PC-9 (cell line): ENCODE results near the gene RHBDD1. TPM values are rescaled to one million over a fixed set of nuclear protein-coding genes. Genes with fewer than 3 reads are reported as not detected.
"Not testable (repeated sequence)": the region's sequence is repeated elsewhere in the genome, so short reads cannot be mapped to it uniquely, and the experiment has no call there.

ENCODE experiments used
- BruUV-seq: library from RNA; stranded (reverse); fragments of 400-500 nt; replicated peaks from 2 replicates; lab custom pipeline; 2021; lab: Mats Ljungman, UMichigan
- CTCF ChIA-PET: fragments of 300-600 bp; sonication (Branson Sonifier 250); formaldehyde crosslinking; loops from one replicate; lab custom pipeline; 2022; ENCODE audit warnings: antibody characterized with exemption; lab: Charles Lee
- POLR2A ChIA-PET: fragments of 300-600 bp; sonication (Branson Sonifier 250); formaldehyde crosslinking; loops from one replicate; lab custom pipeline; 2022; ENCODE audit warnings: antibody characterized with exemption; ENCODE audit not compliant: unreplicated experiment; lab: Charles Lee
- DNase-seq, 2 experiments: peaks; one replicate each; pipeline versions ENCODE4 v3.0.0 to v3.0.0-alpha.2; 2015 to 2022; ENCODE audit warnings: mixed read lengths in 1 of 2
- H2AFZ ChIP-seq: fragments of 200-600 bp; sonication (generic); 2 replicates; pipeline ENCODE4 v1.8.1; 2017; ENCODE audit warnings: antibody characterized with exemption
- H3F3A ChIP-seq: fragments of 200-600 bp; sonication (generic); 2 replicates; pipeline ENCODE4 v1.8.1; 2017; ENCODE audit warnings: antibody characterized with exemption, mild to moderate bottlenecking, low read depth; ENCODE audit not compliant: insufficient read depth
- H3K27ac ChIP-seq: fragments of 200-600 bp; sonication (generic); 2 replicates; pipeline ENCODE4 v1.6.1; 2016; ENCODE audit warnings: mixed run types
- H3K27me3 ChIP-seq: fragments of 200-600 bp; sonication (generic); 2 replicates; pipeline ENCODE4 v1.6.1; 2016; ENCODE audit warnings: low read depth, mixed run types; ENCODE audit not compliant: insufficient read depth
- H3K36me3 ChIP-seq: fragments of 200-600 bp; sonication (generic); 2 replicates; pipeline ENCODE4 v1.6.1; 2016; ENCODE audit warnings: low read depth, mixed run types
- H3K4me1 ChIP-seq: fragments of 200-600 bp; sonication (generic); replicated peaks from 2 replicates; pipeline ENCODE4 v1.6.1; 2016; ENCODE audit warnings: mixed run types; ENCODE audit not compliant: insufficient read depth
- H3K4me2 ChIP-seq: fragments of 200-600 bp; sonication (generic); 2 replicates; pipeline ENCODE4 v1.6.1; 2017; ENCODE audit warnings: mixed run types
- H3K4me3 ChIP-seq: fragments of 200-600 bp; sonication (generic); 2 replicates; pipeline ENCODE4 v1.6.1; 2016; ENCODE audit warnings: mixed run types
- H3K79me2 ChIP-seq: fragments of 200-600 bp; sonication (generic); 2 replicates; pipeline ENCODE4 v1.6.1; 2017; ENCODE audit warnings: low read depth, mixed run types
- H3K9me2 ChIP-seq: fragments of 200-600 bp; sonication (generic); 2 replicates; pipeline ENCODE4 v1.8.1; 2017; ENCODE audit warnings: mild to moderate bottlenecking; ENCODE audit not compliant: insufficient read depth
- H3K9me3 ChIP-seq: fragments of 200-600 bp; sonication (generic); 2 replicates; pipeline ENCODE4 v1.8.1; 2016; ENCODE audit warnings: low read depth; ENCODE audit not compliant: insufficient read depth
- H4K20me1 ChIP-seq: fragments of 200-600 bp; sonication (generic); 2 replicates; pipeline ENCODE4 v1.8.1; 2017; ENCODE audit not compliant: insufficient read depth
- CTCF ChIP-seq: fragments of 200-600 bp; sonication (generic); conservative IDR thresholded peaks from 2 replicates; pipeline ENCODE4 v1.6.1; 2017; ENCODE audit warnings: mixed run types, antibody characterized with exemption, mild to moderate bottlenecking, moderate library complexity
- EZH2 ChIP-seq: fragments of 200-600 bp; sonication (generic); IDR thresholded peaks from 2 replicates; pipeline ENCODE4 v1.8.0; 2017; ENCODE audit warnings: antibody characterized with exemption, low read depth
- intact Hi-C: fragments of 100-400 bp; cut with micrococcal nuclease; formaldehyde crosslinking; loops from one replicate; pipeline ENCODE4 v1.10.0; 2022; ENCODE audit not compliant: unreplicated experiment
- total RNA-seq: library from RNA; stranded (reverse); gene quantifications from 2 replicates; pipeline ENCODE4 v1.2.3, GENCODE V29; 2021

RHBDD1 gene
- total RNA-seq, 1 experiment from 2014 or later: 22.3 TPM

- ChIA-PET CTCF (no interaction called here), POLR2A (no interaction called here)
- no TSS peak for BruUV-seq
- H3K27ac ChIP-seq: no peak overlapping the region
- H3K4me1 ChIP-seq: peaks cover 19% of the 10 kb centered on the region
- DNase-seq: no peak
- intact Hi-C loops: loop anchor here (5.0 kb wide), 1 partner anchor 722 kb away; no protein-coding TSS in a partner anchor
- H3K4me2 ChIP-seq: no peak overlapping the region
- no peak for TF ChIP-seq EZH2
- no peak for TF ChIP-seq CTCF
- H3K36me3 ChIP-seq: 0 out of 2 replicates have a peak, but pooled peaks cover 11% of the 10 kb centered on the region
- peaks cover 45% of the 10 kb centered on the region for H3K79me2 ChIP-seq
- H3K9me3 ChIP-seq: no peaks in the 10 kb centered on the region
- no peaks in the 10 kb centered on the region for H3K27me3 ChIP-seq
- no peak overlapping the region for H3K4me3 ChIP-seq
- H4K20me1 ChIP-seq: no peaks in the 10 kb centered on the region
- no peak overlapping the region for H2AFZ ChIP-seq
- H3K9me2 ChIP-seq: no peaks in the 10 kb centered on the region
- peaks cover 15% of the 10 kb centered on the region for H3F3A ChIP-seq
Observed at GRCh38 chr2:226839161-226839560, 3.3 kb downstream of the RHBDD1 start.

- Histone ChIP-seq H3K9me3 (no peaks in the 10 kb centered on the region), H3K36me3 (0 out of 2 replicates have a peak, but pooled peaks cover 11% of the 10 kb centered on the region), H3K4me1 (peaks cover 16% of the 10 kb centered on the region), H3K27me3 (no peaks in the 10 kb centered on the region), H3K4me3 (no peak overlapping the region), H3K79me2 (peaks cover 37% of the 10 kb centered on the region), H3K9me2 (no peaks in the 10 kb centered on the region), H3F3A (peaks cover 15% of the 10 kb centered on the region), H3K27ac (no peak overlapping the region), H4K20me1 (no peaks in the 10 kb centered on the region), H2AFZ (no peak overlapping the region), H3K4me2 (no peak overlapping the region)
- CTCF ChIA-PET: no interaction called here
- POLR2A ChIA-PET: no interaction called here
- TF ChIP-seq EZH2 (no peak), CTCF (no peak)
- no TSS peak for BruUV-seq
- DNase-seq: no peak
- intact Hi-C loops: loop anchor here (5.0 kb wide), 1 partner anchor 723 kb away; no protein-coding TSS in a partner anchor
Observed at GRCh38 chr2:226839951-226840350, 4.1 kb downstream of the RHBDD1 start.

GRCh38 chr2:226843001-226843400, 7.1 kb downstream of the RHBDD1 start:
- H2AFZ ChIP-seq, CTCF ChIA-PET, H4K20me1 ChIP-seq, H3K4me2 ChIP-seq, H3K4me1 ChIP-seq, DNase-seq, H3K27ac ChIP-seq, H3K27me3 ChIP-seq, H3K36me3 ChIP-seq, BruUV-seq, H3K4me3 ChIP-seq, H3K9me3 ChIP-seq, intact Hi-C loops, H3K9me2 ChIP-seq, POLR2A ChIA-PET, H3F3A ChIP-seq: not testable (repeated sequence)
- H3K79me2 ChIP-seq: peaks cover 15% of the 10 kb centered on the region
